ENCODE measurements around the gene RAB7A.
"Not testable (repeated sequence)": the region's sequence is repeated elsewhere in the genome, so short reads cannot be mapped to it uniquely, and the experiment has no call there.

The RAB7A gene

DNA sequence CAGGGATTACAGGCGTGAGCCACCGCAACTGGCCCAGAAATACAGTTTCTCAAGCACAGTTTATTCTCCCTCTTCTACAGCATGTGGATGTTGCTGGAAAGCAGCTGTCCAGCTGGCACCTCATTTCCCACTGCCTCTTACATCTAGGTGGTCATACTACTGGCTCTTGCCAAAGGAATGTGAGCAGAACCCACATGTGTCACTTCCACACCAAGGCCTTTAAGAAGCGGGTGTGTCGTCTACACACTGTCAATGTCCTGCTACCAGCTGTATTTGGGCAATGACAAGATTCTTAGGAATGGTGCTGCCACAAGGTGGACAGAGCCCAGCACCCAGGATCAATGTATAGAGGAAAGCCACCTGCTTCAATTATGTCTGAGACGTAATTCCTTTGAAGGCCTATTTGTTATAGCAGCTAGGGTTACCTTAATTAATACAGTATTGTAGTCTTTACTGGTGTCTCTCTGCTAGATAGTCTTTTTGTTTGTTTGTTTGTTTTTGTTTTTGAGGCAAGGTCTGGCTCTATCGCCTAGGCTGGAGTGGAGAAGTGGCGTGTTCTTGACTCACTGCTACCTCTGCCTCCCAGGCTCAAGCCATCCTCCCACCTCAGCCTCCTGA lies 15.1 kb upstream of the RAB7A start:
- Histone ChIP-seq H4K20me1 (ENCODE audit: low read depth, low read length) (no peaks in the 10 kb centered on the region), H3K4me2 (ENCODE audit: low read depth, low read length, poor library complexity, severe bottlenecking) (no peak overlapping the region), H3K27ac (ENCODE audit: low read depth, low read length) (no peak overlapping the region), H3K36me3 (ENCODE audit: low read length) (no peaks in the 10 kb centered on the region), H3K4me3 (ENCODE audit: insufficient read depth, low read length, poor library complexity, severe bottlenecking) (no peak overlapping the region), H3K9me3 (ENCODE audit: insufficient read depth, low read length) (no peaks in the 10 kb centered on the region), H3K79me2 (ENCODE audit: insufficient read depth, low read length) (no peaks in the 10 kb centered on the region), H3K27me3 (ENCODE audit: low read length) (no peaks in the 10 kb centered on the region), H2AFZ (ENCODE audit: low read depth, low read length, severe bottlenecking) (no peak overlapping the region), H3F3A (ENCODE audit: insufficient read depth) (no peaks in the 10 kb centered on the region), H3K9ac (ENCODE audit: low read length) (no peak overlapping the region), H3K9me2 (replicated peaks; ENCODE audit: insufficient read depth, low read length) (no peaks in the 10 kb centered on the region)
- TF ChIP-seq CTCF (IDR thresholded peaks at IDR 0.05; ENCODE audit: insufficient read depth, low read length, poor library complexity, severe bottlenecking) (no peak), EZH2phosphoT487 (conservative IDR thresholded peaks at IDR 0.05; ENCODE audit: low read length) (no peak)

DNA sequence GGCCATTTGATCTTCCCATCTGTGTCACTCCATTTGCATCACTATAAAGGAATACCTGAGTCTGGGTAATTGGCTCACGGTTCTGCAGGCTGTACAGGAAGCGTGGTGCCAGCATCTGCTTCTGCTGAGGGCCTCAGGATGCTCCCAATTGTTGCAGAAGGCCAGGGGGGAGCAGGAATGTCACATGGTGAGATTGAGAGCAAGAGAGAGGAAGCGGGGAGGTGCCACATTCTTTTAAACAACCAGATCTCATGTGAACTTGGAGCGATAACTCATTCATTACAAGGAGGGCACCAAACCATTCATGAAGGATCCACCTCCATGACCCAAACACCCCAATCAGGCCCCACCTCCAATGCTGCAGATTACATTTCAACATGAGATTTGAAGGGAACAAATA lies 13.1 kb upstream of the RAB7A start:
- H3F3A ChIP-seq (ENCODE audit: insufficient read depth), result no peaks in the 10 kb centered on the region
- H3K9me3 ChIP-seq (ENCODE audit: insufficient read depth, low read length), result no peaks in the 10 kb centered on the region
- no peak overlapping the region for H2AFZ ChIP-seq (ENCODE audit: low read depth, low read length, severe bottlenecking)
- TF ChIP-seq CTCF (IDR thresholded peaks at IDR 0.05; ENCODE audit: insufficient read depth, low read length, poor library complexity, severe bottlenecking), result no peak
- no peak for TF ChIP-seq EZH2phosphoT487 (conservative IDR thresholded peaks at IDR 0.05; ENCODE audit: low read length)
- H3K79me2 ChIP-seq (ENCODE audit: insufficient read depth, low read length), result no peaks in the 10 kb centered on the region
- H3K9ac ChIP-seq (ENCODE audit: low read length), result no peak overlapping the region
- no peaks in the 10 kb centered on the region for H4K20me1 ChIP-seq (ENCODE audit: low read depth, low read length)
- no peak overlapping the region for H3K27ac ChIP-seq (ENCODE audit: low read depth, low read length)
- no peak overlapping the region for H3K4me2 ChIP-seq (ENCODE audit: low read depth, low read length, poor library complexity, severe bottlenecking)
- no peaks in the 10 kb centered on the region for H3K9me2 ChIP-seq (replicated peaks; ENCODE audit: insufficient read depth, low read length)
- H3K4me3 ChIP-seq (ENCODE audit: insufficient read depth, low read length, poor library complexity, severe bottlenecking), result no peak overlapping the region
- no peaks in the 10 kb centered on the region for H3K36me3 ChIP-seq (ENCODE audit: low read length)
- H3K27me3 ChIP-seq (ENCODE audit: low read length), result no peaks in the 10 kb centered on the region

GRCh38 chr3:128714887-128715491 lies 11.0 kb upstream of the RAB7A start:
- H2AFZ ChIP-seq (ENCODE audit: low read depth, low read length, severe bottlenecking), result no peak overlapping the region
- no peak overlapping the region for H3K9ac ChIP-seq (ENCODE audit: low read length)

GRCh38 chr3:128718892-128719291 lies 7.1 kb upstream of the RAB7A start:
- not testable (repeated sequence) for H3K9me2 ChIP-seq (replicated peaks; ENCODE audit: insufficient read depth, low read length); H3K79me2 ChIP-seq (ENCODE audit: insufficient read depth, low read length); H3K27ac ChIP-seq (ENCODE audit: low read depth, low read length); H2AFZ ChIP-seq (ENCODE audit: low read depth, low read length, severe bottlenecking); H4K20me1 ChIP-seq (ENCODE audit: low read depth, low read length); H3K36me3 ChIP-seq (ENCODE audit: low read length); H3K9me3 ChIP-seq (ENCODE audit: insufficient read depth, low read length); H3K9ac ChIP-seq (ENCODE audit: low read length); H3F3A ChIP-seq (ENCODE audit: insufficient read depth); H3K4me2 ChIP-seq (ENCODE audit: low read depth, low read length, poor library complexity, severe bottlenecking); H3K27me3 ChIP-seq (ENCODE audit: low read length); H3K4me3 ChIP-seq (ENCODE audit: insufficient read depth, low read length, poor library complexity, severe bottlenecking)

More at GRCh38 chr3:128714887-128715491, 11.0 kb upstream of the RAB7A start:
- no peaks in the 10 kb centered on the region for H3K36me3 ChIP-seq (ENCODE audit: low read length)
- no peaks in the 10 kb centered on the region for H3F3A ChIP-seq (ENCODE audit: insufficient read depth)
- H3K79me2 ChIP-seq (ENCODE audit: insufficient read depth, low read length), result no peaks in the 10 kb centered on the region
- TF ChIP-seq EZH2phosphoT487 (conservative IDR thresholded peaks at IDR 0.05; ENCODE audit: low read length) (no peak), CTCF (IDR thresholded peaks at IDR 0.05; ENCODE audit: insufficient read depth, low read length, poor library complexity, severe bottlenecking) (no peak)
- H3K9me2 ChIP-seq (replicated peaks; ENCODE audit: insufficient read depth, low read length), result no peaks in the 10 kb centered on the region
- no peak overlapping the region for H3K27ac ChIP-seq (ENCODE audit: low read depth, low read length)
- H4K20me1 ChIP-seq (ENCODE audit: low read depth, low read length), result no peaks in the 10 kb centered on the region
- no peaks in the 10 kb centered on the region for H3K9me3 ChIP-seq (ENCODE audit: insufficient read depth, low read length)
- H3K4me2 ChIP-seq (ENCODE audit: low read depth, low read length, poor library complexity, severe bottlenecking), result no peak overlapping the region
- H3K27me3 ChIP-seq (ENCODE audit: low read length), result no peaks in the 10 kb centered on the region
- no peak overlapping the region for H3K4me3 ChIP-seq (ENCODE audit: insufficient read depth, low read length, poor library complexity, severe bottlenecking)

Measured in SU-DHL-6 (cell line).